Measurements from ENCODE around the gene RPRD1B. TPM values are rescaled to one million over a fixed set of nuclear protein-coding genes. Genes with fewer than 3 reads are reported as not detected.

Gene RPRD1B
- total and polyA plus RNA-seq, 2 of the 4 experiments (the other 2 are of a cell fraction) = 8.4 to 9.9 TPM

DNA sequence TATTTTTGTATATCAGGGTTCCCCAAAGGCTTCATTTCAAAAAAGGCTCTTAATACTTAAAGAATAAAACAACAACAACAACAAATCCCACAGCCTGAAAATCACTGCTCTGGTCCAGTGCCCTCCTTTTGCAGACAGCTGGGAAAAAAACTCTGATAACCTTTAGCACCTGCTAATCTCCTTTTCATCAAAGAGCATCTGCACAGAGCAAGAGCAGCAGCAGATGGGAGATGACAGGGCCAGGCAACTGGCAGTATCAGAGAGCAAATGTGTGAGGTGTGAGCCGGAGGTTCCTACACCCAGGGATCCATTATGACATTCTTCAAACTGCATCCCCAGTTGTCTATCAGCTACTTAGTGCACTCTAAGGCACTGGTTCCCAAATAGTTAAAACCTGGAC is 26.0 kb upstream of the RPRD1B start:
- peaks cover 19 to 40% of the 10 kb centered on the region in 2 experiments for H3K79me1 ChIP-seq (ENCODE audit: low read depth in 1 of 2, low read length in 2 of 2)
- H3K9me3 ChIP-seq (ENCODE audit: control insufficient read depth, insufficient read depth, low read length) = no peaks in the 10 kb centered on the region
- CTCF ChIA-PET = no interaction called here
- no peak overlapping the region for H2BK5ac ChIP-seq (ENCODE audit: low read depth, low read length, poor library complexity, severe bottlenecking)
- no TSS peak for BruUV-seq (replicated peaks)
- no peak overlapping the region for H2BK15ac ChIP-seq (ENCODE audit: low read depth, low read length)
- H3K56ac ChIP-seq (ENCODE audit: extremely low read depth, insufficient read depth, low read length) = no peak overlapping the region
- H3K27ac ChIP-seq (ENCODE audit: insufficient read depth, low read length) = no peak overlapping the region
- H4K91ac ChIP-seq (ENCODE audit: insufficient read depth, low read depth, low read length) = no peak overlapping the region
- H2BK120ac ChIP-seq (ENCODE audit: low read depth, low read length) = no peak overlapping the region
- no peak overlapping the region for H3K4ac ChIP-seq (ENCODE audit: low read depth, low read length)
- H3K14ac ChIP-seq (replicated peaks; ENCODE audit: low read depth, low read length) = no peak overlapping the region
- no peaks in the 10 kb centered on the region for H3K4me1 ChIP-seq (ENCODE audit: control insufficient read depth, insufficient read depth, low read length)
- no peak overlapping the region for H3K23ac ChIP-seq (ENCODE audit: low read depth, low read length)
- TF ChIP-seq FOS (IDR thresholded peaks at IDR 0.05; ENCODE audit: low read depth, low read length) (no peak), BHLHE40 (IDR thresholded peaks at IDR 0.05; ENCODE audit: low read depth, low read length) (no peak), MAZ (IDR thresholded peaks at IDR 0.05; ENCODE audit: borderline replicate concordance, low read depth, low read length) (no peak), POLR2A (IDR thresholded peaks at IDR 0.05; ENCODE audit: low read depth, low read length) (no peak), RFX5 (IDR thresholded peaks at IDR 0.05; ENCODE audit: low read depth, low read length) (no peak), RCOR1 (IDR thresholded peaks at IDR 0.05; ENCODE audit: insufficient replicate concordance, low read length) (no peak), NFE2L2 (IDR thresholded peaks at IDR 0.05; ENCODE audit: low read depth, low read length) (no peak), MXI1 (IDR thresholded peaks at IDR 0.05; ENCODE audit: borderline replicate concordance, low read depth, low read length) (no peak), ELK1 (IDR thresholded peaks at IDR 0.05; ENCODE audit: borderline replicate concordance, low read depth, low read length) (no peak), CTCF (conservative IDR thresholded peaks at IDR 0.05; ENCODE audit: low read depth, low read length) (no peak), CEBPB (IDR thresholded peaks at IDR 0.05; ENCODE audit: low read depth, low read length) (no peak), MAFK (IDR thresholded peaks at IDR 0.05; ENCODE audit: low read depth, low read length) (no peak), RAD21 (IDR thresholded peaks at IDR 0.05; ENCODE audit: low read length) (no peak)
- TF ChIP-seq, protein P1, sequence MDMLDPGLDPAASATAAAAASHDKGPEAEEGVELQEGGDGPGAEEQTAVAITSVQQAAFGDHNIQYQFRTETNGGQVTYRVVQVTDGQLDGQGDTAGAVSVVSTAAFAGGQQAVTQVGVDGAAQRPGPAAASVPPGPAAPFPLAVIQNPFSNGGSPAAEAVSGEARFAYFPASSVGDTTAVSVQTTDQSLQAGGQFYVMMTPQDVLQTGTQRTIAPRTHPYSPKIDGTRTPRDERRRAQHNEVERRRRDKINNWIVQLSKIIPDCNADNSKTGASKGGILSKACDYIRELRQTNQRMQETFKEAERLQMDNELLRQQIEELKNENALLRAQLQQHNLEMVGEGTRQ (IDR thresholded peaks at IDR 0.05; ENCODE audit: low read depth, low read length) = no peak
- DNase-seq (no peak), ATAC-seq (ENCODE audit: low read depth) (no peak)
- H2AK5ac ChIP-seq (ENCODE audit: low read depth, low read length) = no peak overlapping the region
- dilution Hi-C loops (cut with HindIII; ENCODE audit: low sequenced_read_pairs, unreplicated experiment) (no loop called here), in situ Hi-C loops (cut with MboI; ENCODE audit: low sequenced_read_pairs) (no loop called here), intact Hi-C loops (cut with micrococcal nuclease) (no loop called here)
- H2AK9ac ChIP-seq (replicated peaks; ENCODE audit: low read depth, low read length, poor library complexity) = no peak overlapping the region
- H4K8ac ChIP-seq (ENCODE audit: low read depth in 2 of 2, low read length in 2 of 2) = no peak overlapping the region
- H4K20me1 ChIP-seq (ENCODE audit: insufficient read depth, low read length) = 0 out of 2 replicates have a peak, but pooled peaks cover 3% of the 10 kb centered on the region
- H4K5ac ChIP-seq (ENCODE audit: low read depth, low read length) = no peak overlapping the region
- H3K4me2 ChIP-seq (ENCODE audit: low read depth, low read length) = no peak overlapping the region
- peaks cover 13% of the 10 kb centered on the region for H3K36me3 ChIP-seq (ENCODE audit: control insufficient read depth, insufficient read depth, low read length)
- H2AFZ ChIP-seq (replicated peaks; ENCODE audit: low read length, poor library complexity) = no peak overlapping the region
- no CpG with 5 or more reads among the region's 1 CpG for WGBS, 2 experiments (ENCODE audit: extremely low coverage in 2 of 2, insufficient read length in 1 of 2)
- no peak overlapping the region for H3K4me3 ChIP-seq (ENCODE audit: insufficient read depth, low read depth, low read length)
- no peak overlapping the region for H2BK20ac ChIP-seq (ENCODE audit: low read depth, low read length)
- H3K9ac ChIP-seq (ENCODE audit: low read depth, low read length) = no peak overlapping the region
- H3K18ac ChIP-seq (ENCODE audit: low read depth, low read length) = no peak overlapping the region
- POLR2A ChIA-PET (ENCODE audit: unreplicated experiment) = no interaction called here
- no peaks in the 10 kb centered on the region for H3K27me3 ChIP-seq (ENCODE audit: control insufficient read depth, insufficient read depth, low read length)
- H3K9me1 ChIP-seq (ENCODE audit: insufficient read depth, low read length) = peaks cover 4% of the 10 kb centered on the region

All from IMR-90 (cell line).